GM19239 (cell line): ENCODE data around the gene IL10RA.
"Not testable (repeated sequence)": the region's sequence is repeated elsewhere in the genome, so short reads cannot be mapped to it uniquely, and the experiment has no call there.

Experiments
- DNase-seq: peaks from one replicate; pipeline ENCODE4 v3.0.0; 2011; ENCODE audit warnings: low spot score; ENCODE audit not compliant: insufficient read length
- FAIRE-seq: peaks from 2 replicates; lab custom pipeline; 2011; peaks lifted over from hg19 to GRCh38; lab: Jason Lieb, UNC

Gene IL10RA

DNA sequence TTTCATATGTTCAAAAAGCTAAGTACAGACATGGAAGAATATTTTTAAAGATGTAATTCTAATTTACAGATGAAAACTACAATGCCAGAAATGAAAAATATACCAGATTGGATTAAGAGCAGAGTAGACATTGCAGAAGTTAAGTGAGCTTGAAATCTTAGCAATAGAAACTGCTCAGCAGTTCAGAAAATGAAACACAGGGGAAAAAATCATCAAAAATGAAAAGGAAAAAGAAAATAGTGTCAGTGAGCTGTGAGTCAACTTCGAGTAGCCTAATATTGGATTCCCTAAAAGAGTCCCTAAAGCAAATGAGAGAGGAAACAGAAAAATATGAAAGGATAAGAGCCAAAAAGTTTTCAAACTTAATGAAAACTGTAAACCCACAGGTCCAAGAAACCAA is 25.8 kb upstream of the IL10RA start:
- no peak for DNase-seq
- FAIRE-seq: peak; percentile 72

- no peak for DNase-seq
- FAIRE-seq: no peak
Measured at GRCh38 chr11:117961896-117962295, 24.3 kb upstream of the IL10RA start.

DNA sequence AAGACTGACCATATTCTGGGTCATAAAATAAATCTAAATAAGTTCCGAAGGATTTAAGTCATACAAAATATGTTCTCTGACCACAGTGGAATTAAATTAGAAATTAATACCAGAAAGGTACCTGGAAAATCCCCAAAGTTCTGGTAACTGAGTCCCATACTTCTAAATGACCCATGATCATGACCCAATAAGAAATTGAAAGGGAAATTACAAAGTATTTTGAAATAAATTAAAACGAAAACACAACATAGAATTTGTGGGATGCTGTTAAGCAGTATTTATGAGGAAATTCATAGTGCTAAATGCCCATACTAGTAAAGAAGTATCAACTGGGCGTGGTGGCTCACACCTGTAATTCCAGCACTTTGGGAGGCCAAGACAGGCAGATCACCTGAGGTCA is 23.4 kb upstream of the IL10RA start:
- FAIRE-seq: no peak
- no peak for DNase-seq

DNA sequence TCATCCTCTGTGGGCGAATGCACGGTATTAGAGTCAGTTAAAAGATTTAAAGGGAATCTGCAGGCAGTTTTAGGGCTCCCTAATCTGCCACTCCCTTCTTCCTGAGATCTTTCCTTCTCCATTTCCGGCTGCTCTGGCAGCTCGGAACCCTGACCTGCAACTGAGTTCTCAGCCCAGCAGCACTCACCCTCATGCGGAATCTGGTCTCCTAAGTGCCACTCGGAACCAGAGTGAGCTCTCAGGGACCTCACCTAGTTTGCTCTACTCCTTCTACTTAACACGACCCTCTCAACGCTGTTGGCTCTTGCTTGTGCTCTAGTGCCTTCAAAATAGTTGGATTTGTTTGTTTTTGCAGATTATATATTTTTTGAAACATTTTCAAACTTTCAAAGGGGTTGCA is 19.3 kb upstream of the IL10RA start:
- no peak for FAIRE-seq
- no peak for DNase-seq

DNA sequence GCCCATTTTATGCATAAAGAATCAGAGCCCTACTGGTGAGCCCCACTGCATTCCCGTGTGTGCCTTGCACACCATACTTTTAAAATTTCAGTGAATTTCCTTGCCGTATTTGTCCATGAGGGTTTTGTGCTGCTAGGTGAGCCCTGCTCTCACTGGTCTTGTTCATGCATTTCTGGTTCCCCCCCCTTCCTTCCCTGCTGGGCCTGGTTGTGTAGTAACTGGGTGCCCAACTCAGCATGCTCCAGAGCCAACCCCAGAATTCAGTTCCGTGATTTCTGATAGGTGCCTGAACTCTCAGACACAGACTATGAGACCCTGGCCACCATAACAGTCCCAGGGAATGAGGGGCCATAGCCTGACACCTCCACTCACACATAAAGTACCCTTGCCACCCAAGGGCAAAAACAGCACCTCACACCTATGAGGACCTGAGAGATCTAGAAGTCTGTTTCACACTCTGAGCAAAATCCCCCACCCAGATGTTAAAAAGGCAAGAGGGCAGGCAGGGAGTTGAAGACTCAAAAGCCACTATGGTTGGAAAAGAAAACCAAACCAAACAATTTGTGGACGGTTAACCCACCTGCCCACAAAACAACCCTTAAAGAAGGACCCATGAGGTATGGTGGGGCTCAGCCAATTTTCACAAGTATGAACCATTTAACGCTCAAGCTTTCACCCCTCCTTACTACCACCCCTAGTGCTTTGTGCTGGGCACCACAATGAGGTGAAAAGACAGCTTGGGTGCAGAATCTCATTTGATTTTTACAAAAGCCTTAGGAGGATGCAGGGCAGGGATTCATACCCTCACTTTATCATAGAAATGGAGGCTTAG is 16.8 kb upstream of the IL10RA start:
- DNase-seq (no peak), FAIRE-seq (no peak)

GRCh38 chr11:117970400-117971024 is 15.7 kb upstream of the IL10RA start:
- FAIRE-seq (no peak), DNase-seq (no peak)

- FAIRE-seq (no peak), DNase-seq (no peak)
Measured at GRCh38 chr11:117972044-117972443, 14.2 kb upstream of the IL10RA start.

GRCh38 chr11:117972629-117973502 is 13.3 kb upstream of the IL10RA start:
- DNase-seq: no peak

GRCh38 chr11:117973503-117973860 is 12.7 kb upstream of the IL10RA start:
- FAIRE-seq: no peak
- no peak for DNase-seq

More at GRCh38 chr11:117972629-117973502, 13.3 kb upstream of the IL10RA start:
- FAIRE-seq: peak; percentile 26

GRCh38 chr11:117976445-117976844 is 9.7 kb upstream of the IL10RA start:
- DNase-seq (no peak), FAIRE-seq (no peak)

GRCh38 chr11:117977029-117977428 is 9.2 kb upstream of the IL10RA start:
- DNase-seq (no peak), FAIRE-seq (no peak)

GRCh38 chr11:117977612-117978264 is 8.5 kb upstream of the IL10RA start:
- not testable (repeated sequence) for FAIRE-seq, DNase-seq

- not testable (repeated sequence) for FAIRE-seq
Measured at GRCh38 chr11:117978291-117978910, 7.8 kb upstream of the IL10RA start.

DNA sequence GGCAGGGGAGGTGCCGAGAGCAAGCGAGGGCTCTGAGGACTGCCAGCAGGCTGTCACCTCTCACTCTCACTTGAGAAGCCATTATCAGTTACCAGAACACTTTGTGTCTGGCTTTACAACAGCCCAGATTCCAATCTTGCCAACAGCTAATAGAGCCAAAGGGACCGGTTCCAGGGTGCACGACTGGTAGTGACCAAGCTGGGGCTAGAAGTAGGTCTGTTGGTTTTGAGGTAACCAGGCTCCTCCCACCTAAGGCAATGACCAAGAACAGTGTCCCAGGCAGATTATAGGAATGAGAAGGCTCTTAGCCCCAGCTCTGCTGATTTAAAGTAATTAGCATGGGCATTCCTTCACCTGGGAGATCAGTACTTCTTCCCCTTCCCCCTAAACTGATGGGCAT is 7.2 kb upstream of the IL10RA start:
- FAIRE-seq (peak; percentile 14), DNase-seq (no peak)

More at GRCh38 chr11:117978291-117978910, 7.8 kb upstream of the IL10RA start:
- not testable (repeated sequence) for DNase-seq

GRCh38 chr11:117979481-117980211 is 6.5 kb upstream of the IL10RA start:
- FAIRE-seq: peak; percentile 82

DNA sequence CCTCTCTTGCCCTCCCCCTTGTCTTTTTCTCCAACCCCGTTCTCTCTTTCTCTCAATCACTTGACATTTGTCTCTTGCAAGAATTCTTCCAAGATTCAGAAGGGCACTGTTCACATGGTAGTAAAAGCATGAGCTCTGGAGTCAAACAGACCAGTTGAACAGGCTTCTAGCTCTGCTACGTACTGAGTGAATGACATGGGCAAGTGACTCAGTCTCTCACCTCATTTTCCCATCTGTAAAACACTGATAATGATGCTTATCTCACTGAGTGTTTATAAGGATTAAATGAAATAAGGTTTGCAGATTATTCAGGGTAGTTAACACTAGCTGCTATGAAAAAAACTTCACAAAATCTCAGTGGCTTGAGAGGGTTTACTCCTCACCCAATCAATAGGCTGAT is 5.9 kb upstream of the IL10RA start:
- FAIRE-seq (no peak), DNase-seq (no peak)

More at GRCh38 chr11:117979481-117980211, 6.5 kb upstream of the IL10RA start:
- DNase-seq: no peak

DNA sequence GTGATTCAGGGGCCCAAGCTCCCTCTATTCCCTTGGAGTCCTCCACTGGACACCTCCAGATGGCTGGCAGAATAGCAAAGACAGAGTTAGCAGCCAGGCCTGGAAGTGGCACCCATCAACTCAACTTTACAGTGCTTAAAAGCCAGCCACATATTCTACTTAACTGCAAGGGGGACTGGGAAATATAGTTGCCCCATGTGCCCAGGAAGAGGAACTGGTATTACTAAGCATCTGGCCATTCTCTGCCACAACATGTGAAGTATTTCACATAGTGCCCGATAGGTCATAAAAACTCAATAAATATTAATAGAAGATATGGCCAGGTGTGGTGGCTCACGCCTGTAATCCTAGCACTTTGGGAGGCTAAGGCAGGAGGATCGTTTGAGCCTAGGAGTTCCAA is 5.5 kb upstream of the IL10RA start:
- no peak for FAIRE-seq

GRCh38 chr11:117983163-117983475 is 3.1 kb upstream of the IL10RA start:
- FAIRE-seq (no peak), DNase-seq (no peak)

More for the DNA sequence above, 5.5 kb upstream of the IL10RA start:
- DNase-seq: no peak

- no peak for FAIRE-seq
Measured at GRCh38 chr11:117984476-117984875, 1.7 kb upstream of the IL10RA start.

More at GRCh38 chr11:117984476-117984875, 1.7 kb upstream of the IL10RA start:
- no peak for DNase-seq
